GM10266 (cell line): ENCODE data around the gene FAM83E.

Experiments used
- DNase-seq: peaks from one replicate; pipeline ENCODE4 v3.0.0; 2012; ENCODE audit errors: extremely low spot score
- TF ChIP-seq, protein P1 (sequence below): IDR thresholded peaks from 2 replicates; pipeline ENCODE4 v1.5.1; 2012; ENCODE audit warnings: mild to moderate bottlenecking, low read depth; ENCODE audit not compliant: control insufficient read depth, insufficient read depth; ENCODE audit errors: missing control alignments

Gene FAM83E

GRCh38 chr19:48656840-48657474 lies 42.1 kb upstream of the FAM83E start:
- TF ChIP-seq, protein P1, sequence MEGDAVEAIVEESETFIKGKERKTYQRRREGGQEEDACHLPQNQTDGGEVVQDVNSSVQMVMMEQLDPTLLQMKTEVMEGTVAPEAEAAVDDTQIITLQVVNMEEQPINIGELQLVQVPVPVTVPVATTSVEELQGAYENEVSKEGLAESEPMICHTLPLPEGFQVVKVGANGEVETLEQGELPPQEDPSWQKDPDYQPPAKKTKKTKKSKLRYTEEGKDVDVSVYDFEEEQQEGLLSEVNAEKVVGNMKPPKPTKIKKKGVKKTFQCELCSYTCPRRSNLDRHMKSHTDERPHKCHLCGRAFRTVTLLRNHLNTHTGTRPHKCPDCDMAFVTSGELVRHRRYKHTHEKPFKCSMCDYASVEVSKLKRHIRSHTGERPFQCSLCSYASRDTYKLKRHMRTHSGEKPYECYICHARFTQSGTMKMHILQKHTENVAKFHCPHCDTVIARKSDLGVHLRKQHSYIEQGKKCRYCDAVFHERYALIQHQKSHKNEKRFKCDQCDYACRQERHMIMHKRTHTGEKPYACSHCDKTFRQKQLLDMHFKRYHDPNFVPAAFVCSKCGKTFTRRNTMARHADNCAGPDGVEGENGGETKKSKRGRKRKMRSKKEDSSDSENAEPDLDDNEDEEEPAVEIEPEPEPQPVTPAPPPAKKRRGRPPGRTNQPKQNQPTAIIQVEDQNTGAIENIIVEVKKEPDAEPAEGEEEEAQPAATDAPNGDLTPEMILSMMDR = no peak
- DNase-seq = no peak

DNA sequence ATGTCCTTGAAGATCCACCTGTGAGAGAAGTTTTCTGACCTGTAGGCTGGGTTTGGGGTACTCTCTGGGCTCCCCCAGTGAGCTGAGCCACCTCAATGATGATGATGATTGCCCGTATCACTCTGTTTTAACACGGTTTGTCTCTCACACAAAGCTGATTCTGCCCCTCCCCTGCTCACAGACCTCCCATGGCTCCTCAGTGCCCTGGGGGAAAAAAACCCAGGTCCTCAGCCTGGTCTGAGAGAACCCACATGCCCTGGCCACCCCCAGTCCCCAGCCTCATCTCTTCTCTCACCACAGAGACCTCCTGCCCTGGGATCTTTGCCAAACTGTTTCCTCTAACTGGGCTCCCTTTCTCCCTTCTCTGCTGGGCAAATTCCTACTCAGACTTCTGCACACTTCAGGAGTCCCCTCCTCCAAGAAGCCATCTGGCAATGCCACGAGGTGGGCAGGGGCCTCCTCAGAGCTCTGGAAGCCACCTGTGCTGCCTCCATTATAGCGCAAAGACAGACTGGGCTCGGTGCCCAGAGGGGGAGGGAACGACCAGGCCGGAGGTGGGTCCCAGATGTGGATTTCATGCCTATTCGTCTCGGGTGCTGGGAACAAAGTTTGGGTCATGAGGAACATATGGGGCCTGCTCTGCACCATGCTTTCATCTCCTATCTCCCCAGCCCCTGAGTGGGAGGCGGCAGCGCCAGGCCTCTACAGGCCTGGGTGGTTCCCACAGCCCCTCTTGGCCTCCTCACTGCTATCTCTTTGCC lies 39.6 kb upstream of the FAM83E start:
- TF ChIP-seq, protein P1 = no peak
- no peak for DNase-seq

DNA sequence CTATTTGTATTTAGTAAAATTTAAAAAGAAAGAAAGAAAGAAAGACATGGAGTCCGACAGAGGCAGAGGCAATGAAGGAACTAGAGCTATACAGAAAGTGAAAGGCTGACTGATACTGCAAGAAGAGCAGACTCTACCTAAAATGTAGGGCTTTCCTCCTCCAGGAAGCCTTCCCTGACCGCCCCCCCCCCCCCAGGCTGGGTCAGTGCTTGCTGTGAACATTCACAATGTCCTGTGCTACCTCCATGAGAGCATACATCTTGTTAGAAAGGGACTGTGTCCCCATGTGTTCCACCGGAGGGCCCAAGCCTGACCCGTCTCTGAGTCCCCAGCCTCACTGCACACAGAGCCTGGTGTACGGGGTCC lies 36.8 kb upstream of the FAM83E start:
- no peak for DNase-seq
- TF ChIP-seq, protein P1 = no peak

DNA sequence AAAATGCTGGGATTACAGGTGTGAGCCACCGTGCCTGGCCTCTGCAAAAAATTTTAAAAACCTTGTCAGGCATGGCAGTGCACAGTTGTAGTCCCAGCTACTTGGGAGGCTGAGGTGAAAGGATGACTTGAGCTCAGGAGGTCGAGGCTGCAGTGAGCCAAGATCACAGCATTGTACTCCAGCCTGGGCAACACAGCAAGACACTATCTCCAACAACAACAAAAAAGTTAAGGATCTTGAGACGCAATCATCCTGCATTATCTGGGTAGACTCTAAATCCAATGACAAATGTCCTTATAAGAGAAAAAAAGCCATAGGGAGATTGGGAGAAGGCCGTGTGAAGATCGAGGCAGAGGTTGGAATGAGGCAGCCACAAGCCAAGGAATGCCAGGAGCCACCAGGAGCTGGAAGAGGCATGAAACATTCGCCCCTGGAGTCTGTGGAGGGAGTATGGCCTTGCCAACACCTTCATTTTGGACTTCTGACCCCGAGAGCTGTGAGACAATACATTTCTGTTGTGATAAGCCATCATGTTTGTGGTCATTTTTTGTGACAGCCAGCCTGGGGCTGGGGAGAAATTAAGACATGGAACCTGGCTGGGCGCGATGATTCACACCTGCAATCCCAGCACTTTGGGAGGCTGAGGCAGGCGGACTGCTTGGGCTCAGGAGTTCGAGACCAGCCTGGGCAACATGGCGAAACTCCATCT lies 36.3 kb upstream of the FAM83E start:
- TF ChIP-seq, protein P1 = no peak
- no peak for DNase-seq

- TF ChIP-seq, protein P1 = no peak
- no peak for DNase-seq
Observed at GRCh38 chr19:48648134-48648533, 33.3 kb upstream of the FAM83E start.

- no peak for DNase-seq
Observed at GRCh38 chr19:48646722-48647216, 31.9 kb upstream of the FAM83E start.

More at GRCh38 chr19:48646722-48647216, 31.9 kb upstream of the FAM83E start:
- TF ChIP-seq, protein P1 = no peak
